GM12892 (cell line): ENCODE measurements around the gene HMX3.

Source experiments
- POLR2A ChIP-seq: IDR thresholded peaks from 2 replicates; pipeline ENCODE4 v1.6.1; 2011; ENCODE audit warnings: low read depth, low read length, control low read depth
- POLR2AphosphoS5 ChIP-seq: IDR thresholded peaks from 2 replicates; pipeline ENCODE4 v1.6.1; 2011; ENCODE audit warnings: low read depth, low read length, control low read depth
- TAF1 ChIP-seq: IDR thresholded peaks from 2 replicates; pipeline ENCODE4 v1.6.1; 2011; ENCODE audit warnings: low read depth, mild to moderate bottlenecking, control low read depth, low read length, borderline replicate concordance

DNA sequence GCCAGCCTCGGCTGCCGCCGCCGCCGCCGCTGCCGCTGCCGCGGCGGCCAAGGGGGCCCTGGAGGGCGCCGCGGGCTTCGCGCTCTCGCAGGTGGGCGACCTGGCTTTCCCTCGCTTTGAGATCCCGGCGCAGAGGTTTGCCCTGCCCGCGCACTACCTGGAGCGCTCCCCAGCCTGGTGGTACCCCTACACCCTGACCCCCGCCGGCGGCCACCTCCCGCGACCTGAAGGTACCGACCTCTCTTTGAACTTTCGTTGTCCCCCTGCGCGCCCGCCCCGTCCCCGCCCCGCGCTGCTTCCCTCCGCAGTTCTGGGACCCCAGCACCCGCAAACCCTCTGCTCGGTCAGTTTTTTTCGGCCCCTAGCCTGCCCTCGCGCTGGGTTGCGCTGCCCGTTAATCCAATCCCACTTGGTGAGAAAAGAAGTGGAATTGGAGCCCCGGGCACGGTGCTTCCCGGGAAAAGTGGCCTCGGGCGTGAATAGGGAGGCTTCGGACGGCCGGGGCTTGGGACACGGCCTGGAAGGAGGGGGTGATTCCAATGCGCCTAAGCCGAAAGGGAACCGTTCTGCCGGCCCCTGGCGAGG, 543 bp downstream of the HMX3 start:
- TF ChIP-seq POLR2A: no peak
- TF ChIP-seq TAF1: no peak
- TF ChIP-seq POLR2AphosphoS5: no peak
